ENCODE measurements around the gene RASGEF1C.

RASGEF1C gene

GRCh38 chr5:180179442-180180420, 29.3 kb downstream of the RASGEF1C start:
- DNase-seq (ENCODE audit: low read depth): no peak

- no peak for DNase-seq (ENCODE audit: low read depth)
These were observed 30.2 kb downstream of the RASGEF1C start for GRCh38 chr5:180178531-180179441.

- DNase-seq (ENCODE audit: low read depth): no peak
These were observed 32.8 kb downstream of the RASGEF1C start for GRCh38 chr5:180176191-180176590.

- no peak for DNase-seq (ENCODE audit: low read depth)
These were observed 34.0 kb downstream of the RASGEF1C start for GRCh38 chr5:180175015-180175431.

GRCh38 chr5:180174587-180174972, 34.4 kb downstream of the RASGEF1C start:
- DNase-seq (ENCODE audit: low read depth): no peak

- DNase-seq (ENCODE audit: low read depth): no peak
These were observed 35.0 kb downstream of the RASGEF1C start for GRCh38 chr5:180173875-180174586.

- no peak for DNase-seq (ENCODE audit: low read depth)
These were observed 35.8 kb downstream of the RASGEF1C start for GRCh38 chr5:180173198-180173544.

- no peak for DNase-seq (ENCODE audit: low read depth)
These were observed 36.4 kb downstream of the RASGEF1C start for GRCh38 chr5:180172447-180173197.

GRCh38 chr5:180171568-180172094, 37.4 kb downstream of the RASGEF1C start:
- no peak for DNase-seq (ENCODE audit: low read depth)

GRCh38 chr5:180170810-180171567, 38.0 kb downstream of the RASGEF1C start:
- no peak for DNase-seq (ENCODE audit: low read depth)

GRCh38 chr5:180170106-180170809, 38.8 kb downstream of the RASGEF1C start:
- no peak for DNase-seq (ENCODE audit: low read depth)

GRCh38 chr5:180169248-180170105, 39.5 kb downstream of the RASGEF1C start:
- no peak for DNase-seq (ENCODE audit: low read depth)

GRCh38 chr5:180168758-180169157, 40.3 kb downstream of the RASGEF1C start:
- DNase-seq (ENCODE audit: low read depth): no peak

- no peak for DNase-seq (ENCODE audit: low read depth)
These were observed 42.8 kb downstream of the RASGEF1C start for GRCh38 chr5:180166176-180166575.

- DNase-seq (ENCODE audit: low read depth): no peak
These were observed 46.7 kb downstream of the RASGEF1C start for GRCh38 chr5:180162304-180162661.

GRCh38 chr5:180161420-180162303, 47.3 kb downstream of the RASGEF1C start:
- DNase-seq (ENCODE audit: low read depth): no peak

GRCh38 chr5:180160789-180161188, 48.2 kb downstream of the RASGEF1C start:
- no peak for DNase-seq (ENCODE audit: low read depth)

- DNase-seq (ENCODE audit: low read depth): no peak
These were observed 48.8 kb downstream of the RASGEF1C start for GRCh38 chr5:180160215-180160614.

All from stimulated activated CD4-positive, alpha-beta T cell treated with anti-CD3 and anti-CD28 coated beads, Interleukin-2, amount 100 ng/mL, for 4 hours (primary cell).